GM12878 (cell line): ENCODE results near the gene VPS39. TPM values are rescaled to one million over a fixed set of nuclear protein-coding genes. Genes with fewer than 3 reads are reported as not detected.

Source experiments
- ATAC-seq: fragments of 200-7000 bp; cut with Tn5 transposase; 3 replicates; pipeline ENCODE4 v1.9.1; 2020; ENCODE audit warnings: mild to moderate bottlenecking, moderate library complexity
- BruUV-seq: library from RNA; stranded (reverse); fragments of 400-500 nt; replicated peaks from 2 replicates; lab custom pipeline; 2021; lab: Mats Ljungman, UMichigan
- CTCF ChIA-PET: fragments of 300-600 bp; sonication (Branson Sonifier 250); formaldehyde crosslinking; extraction: SDS; loops from one replicate; lab custom pipeline; 2021; ENCODE audit warnings: inconsistent platforms; lab: Yijun Ruan, JAX
- POLR2A ChIA-PET: fragments of 350-600 bp; formaldehyde crosslinking; extraction: SDS; loops from one replicate; lab custom pipeline; 2021; ENCODE audit warnings: inconsistent platforms; lab: Charles Lee
- RAD21 ChIA-PET: fragments of 300-600 bp; sonication (Branson Sonifier 250); formaldehyde crosslinking; loops from one replicate; lab custom pipeline; 2023; ENCODE audit warnings: antibody characterized with exemption; ENCODE audit not compliant: unreplicated experiment; lab: Charles Lee
- SMC1A ChIA-PET: fragments of 300-600 bp; sonication (Branson Sonifier 250); formaldehyde crosslinking; loops from one replicate; lab custom pipeline; 2023; ENCODE audit not compliant: unreplicated experiment, uncharacterized antibody; lab: Charles Lee
- DNase-seq: peaks from one replicate; pipeline ENCODE4 v3.0.0-alpha.2; 2011; ENCODE audit warnings: low read depth, low spot score
- FAIRE-seq: peaks from 3 replicates; lab custom pipeline; 2011; peaks lifted over from hg19 to GRCh38; lab: Jason Lieb, UNC
- H2AFZ ChIP-seq: 2 replicates; pipeline ENCODE4 v1.6.0; 2011; ENCODE audit warnings: low read depth, low read length, control low read depth; ENCODE audit not compliant: control insufficient read depth
- H3K27ac ChIP-seq: 2 replicates; pipeline ENCODE4 v1.5.1; 2011; ENCODE audit warnings: control low read depth; ENCODE audit not compliant: control insufficient read depth, insufficient read depth
- H3K27me3 ChIP-seq, 2 experiments: replicated peaks in 1 of 2; 2 replicates each; pipeline versions ENCODE4 v1.6.0 to v1.6.1; 2011; ENCODE audit warnings: low read length in 1 of 2; ENCODE audit not compliant: control insufficient read depth in 2 of 2, insufficient read depth in 2 of 2
- H3K36me3 ChIP-seq, 2 experiments: 2 replicates each; pipeline ENCODE4 v1.5.1; 2011; ENCODE audit warnings: low read length in 1 of 2; ENCODE audit not compliant: control insufficient read depth in 2 of 2, insufficient read depth in 2 of 2
- H3K4me1 ChIP-seq: 2 replicates; pipeline ENCODE4 v1.6.1; 2011; ENCODE audit warnings: mild to moderate bottlenecking, low read length, moderate library complexity, mixed read lengths; ENCODE audit not compliant: control insufficient read depth, insufficient read depth
- H3K4me2 ChIP-seq: 2 replicates; pipeline ENCODE4 v1.6.0; 2011; ENCODE audit warnings: control low read depth; ENCODE audit not compliant: control insufficient read depth, insufficient read depth
- H3K4me3 ChIP-seq: fragments of 200-600 bp; sonication (generic); 2 replicates; pipeline ENCODE4 v1.5.1; 2016
- H3K79me2 ChIP-seq: 2 replicates; pipeline ENCODE4 v1.6.0; 2011; ENCODE audit warnings: low read length; ENCODE audit not compliant: control insufficient read depth, insufficient read depth
- H3K9ac ChIP-seq: 2 replicates; pipeline ENCODE4 v1.8.0; 2011; ENCODE audit warnings: low read length, control low read depth, mixed read lengths; ENCODE audit not compliant: control insufficient read depth, insufficient read depth
- H3K9me3 ChIP-seq: replicated peaks from 3 replicates; pipeline ENCODE4 v1.5.1; 2011; ENCODE audit warnings: mild to moderate bottlenecking, low read length; ENCODE audit not compliant: control insufficient read depth, insufficient read depth
- H4K20me1 ChIP-seq: 2 replicates; pipeline ENCODE4 v1.6.0; 2011; ENCODE audit not compliant: control insufficient read depth, insufficient read depth
- BCL11A ChIP-seq: IDR thresholded peaks from 2 replicates; pipeline ENCODE4 v1.6.1; 2011; ENCODE audit warnings: low read depth, low read length
- CBX5 ChIP-seq: sonication (generic); IDR thresholded peaks from 2 replicates; pipeline ENCODE4 v1.6.1; 2016; ENCODE audit warnings: low read depth, moderate library complexity, mild to moderate bottlenecking, inconsistent platforms
- EGR1 ChIP-seq, 2 experiments: IDR thresholded peaks; 1 replicate in 1 of 2; 2 replicates in 1 of 2; pipeline ENCODE4 v1.6.1; 2011 to 2012; ENCODE audit warnings: low read depth in 2 of 2, low read length in 2 of 2, borderline replicate concordance in 1 of 2, mild to moderate bottlenecking in 1 of 2, moderate library complexity in 1 of 2
- FOXM1 ChIP-seq: IDR thresholded peaks from 2 replicates; pipeline ENCODE4 v1.6.1; 2012; ENCODE audit warnings: low read depth, mild to moderate bottlenecking, inconsistent platforms, low read length, moderate library complexity
- KDM1A ChIP-seq: fragments of 200-600 bp; sonication (generic); IDR thresholded peaks from 2 replicates; pipeline ENCODE4 v1.6.1; 2016; ENCODE audit warnings: borderline replicate concordance
- MLLT1 ChIP-seq: fragments of 450-650 bp; IDR thresholded peaks from 2 replicates; pipeline ENCODE4 v1.6.1; 2016; ENCODE audit warnings: mild to moderate bottlenecking
- NR2C2 ChIP-seq: IDR thresholded peaks from 2 replicates; pipeline ENCODE4 v1.6.1; 2011; ENCODE audit warnings: borderline replicate concordance, low read depth; ENCODE audit not compliant: control insufficient read depth, insufficient read length
- PAX5 ChIP-seq: IDR thresholded peaks from 2 replicates; pipeline ENCODE4 v1.6.1; 2011; ENCODE audit warnings: low read depth, low read length, borderline replicate concordance
- PBX3 ChIP-seq: IDR thresholded peaks from 2 replicates; pipeline ENCODE4 v1.6.1; 2011; ENCODE audit warnings: mild to moderate bottlenecking, low read depth, low read length, moderate library complexity; ENCODE audit not compliant: insufficient replicate concordance
- RB1 ChIP-seq: fragments of 450-650 bp; formaldehyde crosslinking; IDR thresholded peaks from 2 replicates; pipeline ENCODE4 v1.6.1; 2017; ENCODE audit warnings: mild to moderate bottlenecking, borderline replicate concordance
- RUNX3 ChIP-seq: IDR thresholded peaks from 2 replicates; pipeline ENCODE4 v1.6.1; 2012; ENCODE audit warnings: low read length, inconsistent platforms
- SMAD1 ChIP-seq: fragments of 450-650 bp; IDR thresholded peaks from 2 replicates; pipeline ENCODE4 v1.6.1; 2018; ENCODE audit warnings: mild to moderate bottlenecking, low read depth; ENCODE audit not compliant: partially characterized antibody
- SP1 ChIP-seq: IDR thresholded peaks from one replicate; pipeline ENCODE4 v1.6.1; 2011; ENCODE audit warnings: low read depth, low read length
- SREBF1 ChIP-seq: IDR thresholded peaks from 2 replicates; pipeline ENCODE4 v1.6.1; 2012; ENCODE audit warnings: mild to moderate bottlenecking, low read length
- SRF ChIP-seq, 2 experiments: IDR thresholded peaks; 2 replicates each; pipeline ENCODE4 v1.6.1; 2011; ENCODE audit warnings: low read depth in 2 of 2, low read length in 2 of 2, mild to moderate bottlenecking in 1 of 2, moderate library complexity in 1 of 2
- TCF7 ChIP-seq: IDR thresholded peaks from 2 replicates; pipeline ENCODE4 v1.6.1; 2014; ENCODE audit warnings: antibody characterized with exemption, borderline replicate concordance
- ZBED1 ChIP-seq: IDR thresholded peaks from 2 replicates; pipeline ENCODE4 v1.6.1; 2016; ENCODE audit warnings: borderline replicate concordance
- ZNF207 ChIP-seq: fragments of 450-650 bp; IDR thresholded peaks from 2 replicates; pipeline ENCODE4 v1.6.1; 2014; ENCODE audit warnings: antibody characterized with exemption, mild to moderate bottlenecking, borderline replicate concordance
- ZNF274 ChIP-seq: IDR thresholded peaks from one replicate; pipeline ENCODE4 v1.8.0; 2011; ENCODE audit not compliant: insufficient read length, insufficient read depth
- ZNF622 ChIP-seq: fragments of 450-650 bp; IDR thresholded peaks from 2 replicates; pipeline ENCODE4 v1.6.1; 2017; ENCODE audit warnings: mild to moderate bottlenecking, inconsistent platforms
- WGBS: methylation state at CpG from one replicate; pipeline ENCODE4 v1.1.6; 2016; ENCODE audit warnings: low lambda C conversion rate; ENCODE audit not compliant: insufficient replicate concordance, insufficient coverage; ENCODE audit errors: missing lambda C conversion rate; 5-methylcytosine and 5-hydroxymethylcytosine counted together
- in situ Hi-C: fragments of 300-500 bp; cut with MboI; formaldehyde crosslinking; loops from 9 replicates; pipeline ENCODE4 v1.14.3; 2018; ENCODE audit warnings: mixed read lengths
- intact Hi-C: fragments of 100-400 bp; cut with micrococcal nuclease; formaldehyde crosslinking; loops from one replicate; pipeline ENCODE4 v1.14.2; 2022; ENCODE audit not compliant: unreplicated experiment
- polyA plus RNA-seq, 11 experiments: library from polyadenylated mRNA; depleted of rRNA in 4 of 11; unstranded in 6 of 11; stranded (reverse) in 5 of 11; fragments of >200 nt; fragmentation: Nextera tagmentation in 4 of 11; fragmentation: Illumina TruSeq in 1 of 11; extraction: Ambion mirVana in 4 of 11; extraction: Trizol in 1 of 11; gene quantifications; 1 replicate in 1 of 11; 2 replicates in 10 of 11; pipeline versions ENCODE4 v1.2.1 to v1.2.3, GENCODE V29; 2011 to 2016; ENCODE audit warnings: inconsistent platforms in 2 of 11, missing spikeins in 2 of 11, low read depth in 1 of 11
- total RNA-seq, 4 experiments: library from RNA; depleted of rRNA in 3 of 4; stranded (reverse); fragments of >200 nt in 3 of 4; fragmentation: Illumina TruSeq in 1 of 4; extraction: Trizol in 1 of 4; gene quantifications; 2 replicates each; pipeline versions ENCODE4 v1.2.1 to v1.2.3, GENCODE V29; 2013 to 2021

Gene VPS39
- total and polyA plus RNA-seq, 10 of the 15 experiments (the other 5 are each of a cell fraction or from before 2014, with no cell fraction given), result 4.9 to 50.0 (median 36.2) TPM

GRCh38 chr15:42152196-42152920 lies 55.7 kb downstream of the VPS39 start (continued):
- no peak for TF ChIP-seq EGR1 (IDR thresholded peaks at IDR 0.05; ENCODE audit: borderline replicate concordance in 1 of 2, low read depth in 2 of 2, low read length in 2 of 2)
- TF ChIP-seq FOXM1, result no peak
- TF ChIP-seq PBX3, result no peak
- no peak for TF ChIP-seq KDM1A
- no peak for TF ChIP-seq RUNX3
- TF ChIP-seq, all 136 proteins: peak for 0

GRCh38 chr15:42151736-42152135 lies 56.4 kb downstream of the VPS39 start:
- H3K4me1 ChIP-seq, result no peaks in the 10 kb centered on the region
- no peaks in the 10 kb centered on the region for H3K9me3 ChIP-seq
- POLR2A ChIA-PET, result no interaction called here
- no peaks in the 10 kb centered on the region for H4K20me1 ChIP-seq
- no peaks in the 10 kb centered on the region for H3K27me3 ChIP-seq
- H3K9ac ChIP-seq, result no peak overlapping the region
- no peaks in the 10 kb centered on the region for H3K36me3 ChIP-seq
- BruUV-seq, result no TSS peak
- CTCF ChIA-PET, result no interaction called here
- FAIRE-seq, result no peak
- ATAC-seq, result no peak
- intact Hi-C loops, result no loop called here
- SMC1A ChIA-PET, result no interaction called here
- RAD21 ChIA-PET, result no interaction called here
- no peak overlapping the region for H3K4me3 ChIP-seq
- no peaks in the 10 kb centered on the region for H3K79me2 ChIP-seq
- no peak overlapping the region for H2AFZ ChIP-seq
- no peak overlapping the region for H3K27ac ChIP-seq
- 36% methylated on average over 4 of the region's 4 CpGs for WGBS
- DNase-seq, result no peak
- in situ Hi-C loops, result no loop called here
- no peak overlapping the region for H3K4me2 ChIP-seq
- TF ChIP-seq SRF (IDR thresholded peaks at IDR 0.05; ENCODE audit: low read depth in 2 of 2, low read length in 2 of 2), result no peak
- TF ChIP-seq BCL11A, result no peak
- TF ChIP-seq CBX5, result no peak
- no peak for TF ChIP-seq NR2C2
- TF ChIP-seq ZNF207, result no peak
- TF ChIP-seq SREBF1, result no peak
- TF ChIP-seq ZBED1, result no peak
- no peak for TF ChIP-seq SMAD1
- TF ChIP-seq MLLT1, result no peak
- TF ChIP-seq PAX5, result no peak
- no peak for TF ChIP-seq RB1
- TF ChIP-seq SP1, result no peak
- TF ChIP-seq TCF7, result no peak
- no peak for TF ChIP-seq ZNF274
- no peak for TF ChIP-seq ZNF622
